Activated T-helper 1 cell treated with anti-CD3 and anti-CD28 coated beads, Interleukin-12 subunit alpha, Interleukin-12 subunit beta, Interleukin-2, Interleukin-4 antibody, amounts not matched to agents 30 ng/mL and 10 ng/mL and 1 ng/mL, durations not matched to agents 14 hours and 24 hours and 36 hours (primary cell): ENCODE measurements around the gene PRAC1. TPM values are rescaled to one million over a fixed set of nuclear protein-coding genes. Genes with fewer than 3 reads are reported as not detected.
A peak's percentile ranks its signal among the peaks of the same experiment; 100 is the strongest.

Source experiments
- DNase-seq: peaks from one replicate; pipeline ENCODE4 v3.0.0; 2021; ENCODE audit warnings: low spot score
- H3K27ac Mint-ChIP-seq: one replicate; pipeline ENCODE4 v1.8.0; 2021; ENCODE audit warnings: mild to moderate bottlenecking, mixed read lengths
- H3K27me3 Mint-ChIP-seq: one replicate; pipeline ENCODE4 v1.8.0; 2022; ENCODE audit warnings: mild to moderate bottlenecking, moderate library complexity, mixed read lengths; ENCODE audit not compliant: insufficient read depth
- H3K36me3 Mint-ChIP-seq: one replicate; pipeline ENCODE4 v1.8.0; 2021; ENCODE audit warnings: low read depth, mixed read lengths
- H3K4me1 Mint-ChIP-seq: one replicate; pipeline ENCODE4 v1.8.0; 2021; ENCODE audit warnings: low read depth, mixed read lengths
- H3K4me3 Mint-ChIP-seq: one replicate; pipeline ENCODE4 v1.8.0; 2021; ENCODE audit warnings: mild to moderate bottlenecking, moderate library complexity, mixed read lengths
- H3K9me3 Mint-ChIP-seq: one replicate; pipeline ENCODE4 v1.8.0; 2021; ENCODE audit warnings: mixed read lengths
- intact Hi-C: fragments of 100-400 bp; cut with micrococcal nuclease; formaldehyde crosslinking; loops from one replicate; pipeline ENCODE4 v1.15.1; 2024
- total RNA-seq: library from RNA; stranded (reverse); gene quantifications from 2 replicates; pipeline ENCODE4 v1.2.3, GENCODE V29; 2022

The PRAC1 gene
- total RNA-seq, 1 donor from 2014 or later: not detected

- Mint-ChIP-seq H3K27me3 (peaks cover 87% of the 10 kb centered on the region), H3K27ac (no peak overlapping the region), H3K36me3 (no peaks in the 10 kb centered on the region), H3K9me3 (no peaks in the 10 kb centered on the region), H3K4me1 (peaks cover 16% of the 10 kb centered on the region), H3K4me3 (no peak overlapping the region)
- DNase-seq: no peak
- intact Hi-C loops: loop anchor here (2.0 to 10.0 kb wide), 2 partner anchors 244 to 418 kb away; partner anchors contain the start of gene IGF2BP1
These were observed 30.3 kb upstream of the PRAC1 start for GRCh38 chr17:48752399-48753288.

DNA sequence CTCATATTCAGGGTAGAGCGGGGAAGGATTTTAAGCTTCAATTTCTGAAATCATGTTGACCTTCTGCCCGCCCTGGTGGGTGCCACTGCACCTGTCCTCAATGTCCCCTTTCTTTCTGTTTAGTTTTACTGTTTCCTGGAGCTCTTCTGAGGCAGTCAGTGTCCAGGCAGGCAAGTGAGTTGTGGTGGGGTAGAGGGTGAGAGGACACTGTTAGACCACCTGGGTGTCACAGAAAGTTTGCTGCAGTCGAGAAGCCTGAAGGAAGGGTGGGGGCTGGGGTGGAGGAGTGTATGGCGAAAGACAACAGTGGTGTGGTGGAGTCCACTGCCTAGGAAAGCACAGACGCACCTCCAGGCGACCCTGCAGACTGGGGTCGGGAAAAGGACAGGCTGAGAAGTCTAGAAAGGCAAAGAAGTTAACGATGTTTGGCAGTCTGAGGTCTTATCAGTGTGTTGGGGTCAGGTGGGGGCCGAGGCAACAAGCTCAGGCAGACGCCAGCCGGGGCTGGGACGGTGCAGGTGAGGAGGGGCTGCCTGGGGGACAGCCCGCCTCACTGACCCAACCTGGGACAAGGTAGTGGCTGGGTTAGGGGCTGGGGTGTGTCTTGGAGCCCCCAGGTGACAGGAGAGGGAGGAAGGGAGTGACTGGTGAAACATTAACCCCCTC is 29.5 kb upstream of the PRAC1 start:
- intact Hi-C loops: loop anchor here (2.0 to 10.0 kb wide), 2 partner anchors 245 to 417 kb away; partner anchors contain the start of gene IGF2BP1
- DNase-seq: no peak
- Mint-ChIP-seq H3K27me3 (peaks cover 84% of the 10 kb centered on the region), H3K4me1 (peaks cover 16% of the 10 kb centered on the region), H3K27ac (peak overlapping the region; percentile 64), H3K4me3 (no peak overlapping the region), H3K36me3 (no peaks in the 10 kb centered on the region), H3K9me3 (no peaks in the 10 kb centered on the region)

GRCh38 chr17:48751172-48751571 is 28.9 kb upstream of the PRAC1 start:
- intact Hi-C loops: loop anchor here (10.0 kb wide), 1 partner anchor 416 kb away; no protein-coding TSS in a partner anchor
- Mint-ChIP-seq H3K36me3 (no peaks in the 10 kb centered on the region), H3K27ac (no peak overlapping the region), H3K4me1 (peaks cover 23% of the 10 kb centered on the region), H3K4me3 (no peak overlapping the region), H3K27me3 (peaks cover 85% of the 10 kb centered on the region), H3K9me3 (no peaks in the 10 kb centered on the region)
- no peak for DNase-seq

GRCh38 chr17:48749621-48750553 is 27.6 kb upstream of the PRAC1 start:
- peaks cover 26% of the 10 kb centered on the region for H3K4me1 Mint-ChIP-seq
- no peak for DNase-seq
- H3K4me3 Mint-ChIP-seq: no peak overlapping the region
- no peaks in the 10 kb centered on the region for H3K36me3 Mint-ChIP-seq
- intact Hi-C loops: loop anchor here (5.0 to 10.0 kb wide), 2 partner anchors 113 to 415 kb away; no protein-coding TSS in a partner anchor
- peak overlapping the region; percentile 50 for H3K27ac Mint-ChIP-seq
- H3K9me3 Mint-ChIP-seq: no peaks in the 10 kb centered on the region
- peaks cover 83% of the 10 kb centered on the region for H3K27me3 Mint-ChIP-seq

- Mint-ChIP-seq H3K9me3 (no peaks in the 10 kb centered on the region), H3K4me1 (peaks cover 22% of the 10 kb centered on the region), H3K27me3 (peaks cover 85% of the 10 kb centered on the region), H3K4me3 (no peak overlapping the region), H3K27ac (peak overlapping the region; percentile 50), H3K36me3 (no peaks in the 10 kb centered on the region)
- intact Hi-C loops: loop anchor here (1.0 to 5.0 kb wide), 3 partner anchors 25 to 112 kb away; no protein-coding TSS in a partner anchor
- no peak for DNase-seq
These were observed 26.6 kb upstream of the PRAC1 start for GRCh38 chr17:48748718-48749566.

DNA sequence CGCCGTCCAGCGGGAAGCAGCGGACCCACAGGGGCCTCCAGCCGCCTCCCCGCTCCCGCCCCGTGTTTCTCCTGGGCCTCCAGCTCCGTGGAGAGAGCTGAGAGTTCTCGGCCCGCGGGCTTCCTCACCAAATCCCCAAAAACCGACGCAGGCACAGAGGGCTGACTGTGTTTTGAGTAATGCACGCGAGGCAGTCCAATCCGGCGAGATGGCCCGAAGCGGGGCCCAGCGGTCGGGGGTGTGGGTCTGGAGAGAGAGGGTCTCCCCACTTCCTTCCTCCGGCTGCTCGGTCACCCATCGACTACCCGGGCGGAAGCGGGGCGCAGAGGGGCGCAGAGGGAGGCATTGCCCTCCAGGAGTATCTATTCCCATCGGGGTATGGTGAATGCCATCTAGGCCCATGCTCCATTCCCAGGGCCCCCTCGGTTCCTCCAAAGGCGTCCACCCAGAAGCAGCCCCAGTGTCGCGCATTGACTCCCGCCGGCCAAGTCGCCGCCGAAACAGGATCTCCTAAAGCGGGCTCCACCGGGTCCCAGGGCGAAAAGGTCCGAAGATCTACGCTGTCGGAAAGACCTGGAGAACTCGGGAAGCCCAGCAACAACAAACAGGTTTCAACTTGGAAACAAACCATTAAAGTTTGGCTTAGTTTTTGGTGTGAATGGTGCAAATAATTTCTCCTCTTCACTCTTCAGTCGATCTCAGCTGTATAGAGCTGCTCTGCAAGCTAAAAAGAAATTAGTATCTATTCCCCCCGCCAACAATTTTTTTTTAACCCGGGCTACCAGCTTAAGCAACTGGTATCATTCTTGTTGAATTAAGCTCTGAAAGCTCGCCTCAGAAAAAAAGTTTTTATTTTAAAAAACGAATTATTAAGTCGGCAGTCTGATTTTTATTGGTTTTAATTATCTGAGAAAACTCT is 25.4 kb upstream of the PRAC1 start:
- peaks cover 85% of the 10 kb centered on the region for H3K27me3 Mint-ChIP-seq
- H3K4me1 Mint-ChIP-seq: peaks cover 15% of the 10 kb centered on the region
- H3K27ac Mint-ChIP-seq: no peak overlapping the region
- intact Hi-C loops: loop anchor here (1.0 to 5.0 kb wide), 4 partner anchors 23 to 133 kb away; partner anchors contain the start of gene HOXB8
- no peak for DNase-seq
- H3K36me3 Mint-ChIP-seq: no peaks in the 10 kb centered on the region
- H3K4me3 Mint-ChIP-seq: no peak overlapping the region
- no peaks in the 10 kb centered on the region for H3K9me3 Mint-ChIP-seq

GRCh38 chr17:48746916-48747444 is 24.7 kb upstream of the PRAC1 start:
- no peaks in the 10 kb centered on the region for H3K9me3 Mint-ChIP-seq
- H3K4me3 Mint-ChIP-seq: no peak overlapping the region
- intact Hi-C loops: loop anchor here (2.0 to 5.0 kb wide), 2 partner anchors 110 to 132 kb away; partner anchors contain the start of gene HOXB8
- DNase-seq: no peak
- peaks cover 86% of the 10 kb centered on the region for H3K27me3 Mint-ChIP-seq
- H3K36me3 Mint-ChIP-seq: no peaks in the 10 kb centered on the region
- H3K4me1 Mint-ChIP-seq: peaks cover 15% of the 10 kb centered on the region
- no peak overlapping the region for H3K27ac Mint-ChIP-seq

GRCh38 chr17:48745381-48746275 is 23.3 kb upstream of the PRAC1 start:
- Mint-ChIP-seq H3K27ac (no peak overlapping the region), H3K9me3 (no peaks in the 10 kb centered on the region)

GRCh38 chr17:48740537-48740936 is 18.2 kb upstream of the PRAC1 start:
- no peak for DNase-seq
- no peak overlapping the region for H3K4me3 Mint-ChIP-seq
- peaks cover 92% of the 10 kb centered on the region for H3K27me3 Mint-ChIP-seq
- no peaks in the 10 kb centered on the region for H3K9me3 Mint-ChIP-seq
- intact Hi-C loops: no loop called here
- no peaks in the 10 kb centered on the region for H3K36me3 Mint-ChIP-seq
- H3K4me1 Mint-ChIP-seq: peaks cover 10% of the 10 kb centered on the region
- no peak overlapping the region for H3K27ac Mint-ChIP-seq

More at GRCh38 chr17:48745381-48746275, 23.3 kb upstream of the PRAC1 start:
- DNase-seq: no peak
- Mint-ChIP-seq H3K36me3 (no peaks in the 10 kb centered on the region), H3K4me3 (no peak overlapping the region), H3K27me3 (peaks cover 87% of the 10 kb centered on the region), H3K4me1 (peaks cover 15% of the 10 kb centered on the region)
- intact Hi-C loops: loop anchor here (2.0 to 5.0 kb wide), 2 partner anchors 108 to 131 kb away; partner anchors contain the start of gene HOXB8
